Smooth muscle cell (in vitro differentiated cells): ENCODE results near the gene SDF4. TPM values are rescaled to one million over a fixed set of nuclear protein-coding genes. Genes with fewer than 3 reads are reported as not detected.

Source experiments
- DNase-seq: peaks from one replicate; lab custom pipeline; 2025; ENCODE audit not compliant: unreplicated experiment; lab: John Stamatoyannopoulos, UW
- H2AFZ ChIP-seq: fragments of 200-600 bp; sonication (generic); 2 replicates; pipeline ENCODE4 v1.6.0; 2016; ENCODE audit warnings: antibody characterized with exemption, low read depth, mild to moderate bottlenecking
- H3F3A ChIP-seq: fragments of 200-600 bp; sonication (generic); 2 replicates; pipeline ENCODE4 v1.6.0; 2017; ENCODE audit warnings: antibody characterized with exemption, low read depth
- H3K27ac ChIP-seq: fragments of 200-600 bp; sonication (generic); 2 replicates; pipeline ENCODE4 v1.5.1; 2016; ENCODE audit warnings: low read depth, mild to moderate bottlenecking
- H3K27me3 ChIP-seq: fragments of 200-600 bp; sonication (generic); 2 replicates; pipeline ENCODE4 v1.6.1; 2016; ENCODE audit warnings: low read depth, mild to moderate bottlenecking
- H3K36me3 ChIP-seq: fragments of 200-600 bp; sonication (generic); 2 replicates; pipeline ENCODE4 v1.5.1; 2016; ENCODE audit warnings: low read depth
- H3K4me1 ChIP-seq: fragments of 200-600 bp; sonication (generic); 2 replicates; pipeline ENCODE4 v1.5.1; 2016; ENCODE audit warnings: low read depth
- H3K4me2 ChIP-seq: fragments of 200-600 bp; sonication (generic); 2 replicates; pipeline ENCODE4 v1.6.0; 2016; ENCODE audit warnings: mild to moderate bottlenecking
- H3K4me3 ChIP-seq: fragments of 200-600 bp; sonication (generic); 2 replicates; pipeline ENCODE4 v1.5.1; 2016; ENCODE audit warnings: mild to moderate bottlenecking
- H3K79me2 ChIP-seq: fragments of 200-600 bp; sonication (generic); 2 replicates; pipeline ENCODE4 v1.6.0; 2016; ENCODE audit warnings: low read depth, mild to moderate bottlenecking
- H3K9ac ChIP-seq: fragments of 200-600 bp; sonication (generic); 2 replicates; pipeline ENCODE4 v1.6.0; 2016; ENCODE audit warnings: low read depth
- H3K9me3 ChIP-seq: fragments of 200-600 bp; sonication (generic); replicated peaks from 2 replicates; pipeline ENCODE4 v1.5.1; 2016; ENCODE audit warnings: low read depth
- H4K20me1 ChIP-seq: fragments of 200-600 bp; sonication (generic); 2 replicates; pipeline ENCODE4 v1.6.0; 2016; ENCODE audit warnings: low read depth
- CTCF ChIP-seq: fragments of 200-600 bp; sonication (generic); IDR thresholded peaks from 2 replicates; pipeline ENCODE4 v1.5.1; 2017; ENCODE audit warnings: borderline replicate concordance, mild to moderate bottlenecking, antibody characterized with exemption; ENCODE audit not compliant: insufficient read depth, poor library complexity, severe bottlenecking
- whole genome bisulfite sequencing: methylation state at CpG from one replicate; pipeline ENCODE4 v1.1.7; 2016; ENCODE audit warnings: low lambda C conversion rate; 5-methylcytosine and 5-hydroxymethylcytosine counted together
- polyA plus RNA-seq: library from polyadenylated mRNA; unstranded; fragments of >200 nt; fragmentation: Nextera tagmentation; extraction: Ambion mirVana; gene quantifications from 2 replicates; pipeline ENCODE4 v1.2.1, GENCODE V29; 2016
- total RNA-seq: library from RNA; depleted of rRNA; stranded (reverse); fragments of >200 nt; gene quantifications from 2 replicates; pipeline ENCODE4 v1.2.3, GENCODE V29; 2014

The SDF4 gene
- total and polyA plus RNA-seq, 2 experiments from 2014 or later = 94.9 to 263 TPM

GRCh38 chr1:1206376-1206965 is 25.3 kb downstream of the SDF4 start, which contains the start of gene TNFRSF18:
TSS of gene TNFRSF18 (minus strand) at chr1:1206592. CDS start at chr1:1206571, 21 bp downstream.
- H3K4me3 ChIP-seq = peak within 1 kb of the TSS; percentile 31
- H2AFZ ChIP-seq = no peak within 1 kb of the TSS
- DNase-seq = no peak
- no peaks in the 10 kb centered on the region for H4K20me1 ChIP-seq
- TF ChIP-seq CTCF = no peak
- peaks cover 9% of the 10 kb centered on the region for H3K4me1 ChIP-seq
- no peaks in the 10 kb centered on the region for H3K9me3 ChIP-seq
- H3K27ac ChIP-seq = no peak within 1 kb of the TSS
- 25% methylated on average over 47 of the region's 49 CpGs for WGBS
- peak within 1 kb of the TSS; percentile 17 for H3K9ac ChIP-seq
- H3F3A ChIP-seq = no peaks in the 10 kb centered on the region
- H3K4me2 ChIP-seq = peak within 1 kb of the TSS; percentile 85
- no peaks in the 10 kb centered on the region for H3K79me2 ChIP-seq
- H3K27me3 ChIP-seq = no peaks in the 10 kb centered on the region
- H3K36me3 ChIP-seq = no peaks in the 10 kb centered on the region

GRCh38 chr1:1205769-1206375 is 25.9 kb downstream of the SDF4 start:
- 52% methylated on average over 27 of the region's 31 CpGs for WGBS
- H3K4me2 ChIP-seq = peak overlapping the region; percentile 85
- H3K36me3 ChIP-seq = no peaks in the 10 kb centered on the region
- H3K9ac ChIP-seq = peak overlapping the region; percentile 17
- no peaks in the 10 kb centered on the region for H3K9me3 ChIP-seq
- H3K27ac ChIP-seq = no peak overlapping the region
- H3K79me2 ChIP-seq = no peaks in the 10 kb centered on the region
- no peak for DNase-seq
- H3F3A ChIP-seq = no peaks in the 10 kb centered on the region
- H3K4me3 ChIP-seq = peak overlapping the region; percentile 31
- H3K27me3 ChIP-seq = no peaks in the 10 kb centered on the region
- H3K4me1 ChIP-seq = peaks cover 9% of the 10 kb centered on the region
- no peak for TF ChIP-seq CTCF
- no peak overlapping the region for H2AFZ ChIP-seq
- H4K20me1 ChIP-seq = no peaks in the 10 kb centered on the region

DNA sequence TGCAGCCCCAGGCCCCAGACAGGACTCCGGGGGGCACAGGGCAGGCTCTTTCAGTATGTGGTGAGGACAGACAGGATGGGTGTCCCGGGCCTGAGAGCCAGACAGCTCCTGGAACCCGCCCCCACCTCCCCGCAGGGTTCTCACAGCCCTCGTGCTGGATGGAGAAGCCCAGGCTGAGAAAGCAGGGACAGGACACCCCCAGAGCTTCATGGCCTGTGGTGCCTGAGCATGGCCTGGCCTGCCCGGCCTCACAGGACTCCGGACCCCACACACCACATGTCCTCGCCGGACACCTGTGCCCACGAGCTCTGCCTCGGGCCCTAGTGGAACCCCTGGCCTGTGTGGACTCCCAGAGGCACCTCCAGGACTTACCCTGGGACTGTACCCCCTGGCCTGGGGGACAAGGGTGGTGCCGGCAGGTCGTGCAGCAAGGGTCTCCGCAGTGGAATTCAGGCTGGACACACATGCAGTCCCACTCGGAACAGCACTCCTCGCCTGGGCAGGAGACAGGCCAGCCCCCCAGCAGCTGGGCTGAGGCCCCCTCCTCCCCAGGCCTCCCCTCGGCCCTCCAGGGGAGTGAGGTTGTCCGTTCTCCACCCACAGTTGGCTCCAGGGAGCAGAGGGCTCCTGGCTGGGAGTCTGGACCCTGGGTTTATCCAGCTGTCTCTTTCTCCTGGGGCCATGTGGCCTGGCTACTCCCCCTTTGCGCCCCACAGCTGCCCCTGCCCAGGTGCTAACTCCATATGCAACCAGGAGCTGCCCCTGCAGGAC is 26.6 kb downstream of the SDF4 start:
- no peak overlapping the region for H3K9ac ChIP-seq
- no peak for TF ChIP-seq CTCF

More for the DNA sequence above, 26.6 kb downstream of the SDF4 start:
- DNase-seq = no peak
- peak overlapping the region; percentile 85 for H3K4me2 ChIP-seq
- no peak overlapping the region for H3K27ac ChIP-seq
- H3K36me3 ChIP-seq = no peaks in the 10 kb centered on the region
- peaks cover 9% of the 10 kb centered on the region for H3K4me1 ChIP-seq
- H3F3A ChIP-seq = no peaks in the 10 kb centered on the region
- H3K79me2 ChIP-seq = no peaks in the 10 kb centered on the region
- H4K20me1 ChIP-seq = no peaks in the 10 kb centered on the region
- H2AFZ ChIP-seq = no peak overlapping the region
- 89% methylated on average over 18 of the region's 19 CpGs for WGBS
- no peaks in the 10 kb centered on the region for H3K27me3 ChIP-seq
- H3K4me3 ChIP-seq = no peak overlapping the region
- H3K9me3 ChIP-seq = no peaks in the 10 kb centered on the region
